Activated CD8-positive, alpha-beta memory T cell treated with anti-CD3 and anti-CD28 coated beads for 4 hours (primary cell): Measurements from ENCODE around the gene SCT.
A peak's percentile ranks its signal among the peaks of the same experiment; 100 is the strongest.

Source experiments
- DNase-seq, 2 donors: peaks; one replicate each; pipeline ENCODE4 v3.0.0-alpha.2; 2020; ENCODE audit warnings: low read depth in 2 of 2

Gene SCT

DNA sequence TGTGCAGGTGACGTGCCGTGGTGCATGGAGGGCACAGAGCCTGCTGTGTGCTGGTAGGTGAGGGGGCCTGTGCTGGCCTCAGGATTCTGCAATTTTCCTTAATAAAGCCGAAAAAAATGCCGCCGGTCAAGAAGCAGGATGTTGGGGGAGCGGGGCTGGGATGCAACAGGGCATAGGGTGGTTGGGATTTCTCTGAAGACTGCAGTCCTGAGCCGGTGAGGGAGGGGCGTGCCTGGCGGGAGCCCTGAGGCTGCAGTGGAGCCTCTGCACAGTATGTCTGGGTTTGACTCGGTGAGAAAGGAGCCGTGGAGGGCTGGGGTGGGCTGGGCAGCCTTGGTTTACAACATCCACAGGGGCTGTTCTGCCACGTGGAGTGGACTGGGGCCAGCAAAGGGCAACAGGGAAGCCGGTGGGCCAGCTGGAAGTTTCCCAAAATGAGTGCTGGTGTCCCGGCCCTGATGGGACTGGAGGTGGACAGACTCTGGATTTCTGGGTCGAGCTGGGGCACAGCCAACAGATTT lies 3.6 kb downstream of the SCT start:
- no peak for DNase-seq

DNA sequence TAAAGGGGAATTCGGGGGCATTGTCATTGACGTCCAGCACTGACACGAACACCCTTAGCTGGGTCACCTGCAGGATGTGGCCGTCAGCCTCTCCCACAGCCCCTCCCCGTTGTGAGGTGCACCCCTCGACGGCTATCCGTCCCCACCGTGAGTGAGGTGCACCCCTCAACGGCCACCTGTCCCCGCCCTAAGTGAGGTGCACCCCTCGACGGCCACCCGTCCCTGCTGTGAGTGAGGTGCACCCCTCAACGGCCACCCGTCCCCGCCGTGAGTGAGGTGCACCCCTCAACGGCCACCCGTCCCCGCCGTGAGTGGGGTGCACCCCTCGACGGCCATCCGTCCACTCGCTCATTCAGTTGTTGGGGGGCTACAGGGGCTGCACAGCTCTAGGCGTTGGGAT lies 5.1 kb downstream of the SCT start:
- DNase-seq = no peak

DNA sequence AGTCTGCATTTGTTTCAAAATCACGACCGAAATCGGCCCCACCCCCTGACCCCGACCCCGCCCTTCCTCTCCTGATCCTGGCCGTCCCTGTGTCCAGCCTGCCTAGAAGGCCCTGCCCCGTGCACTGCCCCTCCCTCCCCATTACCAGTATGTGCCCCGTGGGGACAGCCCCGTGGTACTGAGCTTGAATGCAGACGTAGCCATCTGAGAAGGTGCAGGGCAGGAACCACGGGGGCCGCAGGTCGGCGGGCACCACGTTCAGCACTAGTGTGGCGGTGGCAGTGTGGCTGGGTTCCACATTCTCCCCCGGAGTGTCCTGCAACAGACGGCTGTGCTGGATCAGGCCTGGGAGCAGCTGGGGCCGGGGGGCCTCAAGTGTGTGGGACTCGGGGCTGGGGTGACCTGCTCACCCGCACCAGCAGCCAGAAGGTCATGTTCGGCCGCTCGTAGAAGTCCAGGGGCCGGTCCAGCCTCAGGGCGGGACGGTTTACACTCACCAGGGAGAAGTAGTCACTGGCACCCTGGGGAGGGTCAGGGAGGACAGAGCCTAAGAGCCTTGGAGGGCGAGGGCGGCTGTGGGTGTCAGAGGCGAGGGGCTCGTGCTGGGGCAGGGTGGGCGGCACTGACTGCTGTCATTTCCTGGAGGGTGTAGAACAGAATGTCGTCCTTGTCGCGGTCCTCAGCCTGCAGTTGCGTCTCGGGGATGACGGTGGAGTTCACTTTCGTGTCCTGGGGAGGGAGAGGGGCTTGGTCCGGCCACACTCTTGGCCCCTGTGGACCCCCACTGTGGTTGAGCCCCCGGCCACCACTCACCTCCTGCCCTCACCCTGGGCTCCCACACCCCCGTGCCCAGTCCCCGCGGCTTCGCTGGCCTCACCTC lies 5.8 kb downstream of the SCT start:
- no peak for DNase-seq

DNA sequence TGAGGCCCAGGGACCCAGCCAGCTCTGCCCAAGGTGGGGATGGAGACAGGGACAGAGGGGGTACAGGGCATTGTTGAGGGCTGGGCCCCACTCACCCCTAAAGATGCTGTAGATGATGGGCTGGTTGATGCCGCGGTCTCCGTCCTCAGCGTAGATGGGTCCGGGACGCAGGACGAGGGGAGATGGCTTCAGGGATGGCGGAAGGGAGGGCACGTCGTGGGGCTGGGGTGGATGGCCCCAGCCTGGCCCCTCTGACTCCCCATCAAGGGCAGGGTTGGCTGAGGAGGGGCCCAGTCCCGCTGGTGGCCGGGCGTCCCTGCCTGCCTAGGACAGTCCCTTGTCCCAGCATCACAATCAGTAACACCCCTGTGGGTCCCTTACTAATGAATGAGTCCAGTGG lies 6.8 kb downstream of the SCT start:
- no peak for DNase-seq

DNA sequence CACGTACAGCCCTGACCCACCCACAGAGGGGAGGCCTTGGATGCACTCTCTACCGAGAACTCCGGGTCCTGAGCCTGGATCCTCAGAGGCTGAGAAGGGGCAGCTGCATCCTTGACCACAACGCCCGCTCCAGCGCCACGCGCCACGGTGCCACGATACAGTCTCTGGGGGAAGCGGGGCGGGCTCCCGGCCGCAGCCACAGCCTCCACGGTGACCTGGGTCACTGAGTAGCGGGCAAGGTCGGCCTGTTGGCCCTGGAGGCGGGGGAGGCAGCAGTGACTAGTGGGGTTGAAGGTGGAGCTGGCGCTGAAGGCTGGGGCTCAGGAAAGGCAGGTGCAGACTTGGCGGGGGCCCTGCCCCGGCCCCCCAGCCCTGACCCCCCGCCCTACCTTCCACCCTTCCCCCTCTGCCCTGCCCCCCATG lies 7.3 kb downstream of the SCT start:
- no peak for DNase-seq

DNA sequence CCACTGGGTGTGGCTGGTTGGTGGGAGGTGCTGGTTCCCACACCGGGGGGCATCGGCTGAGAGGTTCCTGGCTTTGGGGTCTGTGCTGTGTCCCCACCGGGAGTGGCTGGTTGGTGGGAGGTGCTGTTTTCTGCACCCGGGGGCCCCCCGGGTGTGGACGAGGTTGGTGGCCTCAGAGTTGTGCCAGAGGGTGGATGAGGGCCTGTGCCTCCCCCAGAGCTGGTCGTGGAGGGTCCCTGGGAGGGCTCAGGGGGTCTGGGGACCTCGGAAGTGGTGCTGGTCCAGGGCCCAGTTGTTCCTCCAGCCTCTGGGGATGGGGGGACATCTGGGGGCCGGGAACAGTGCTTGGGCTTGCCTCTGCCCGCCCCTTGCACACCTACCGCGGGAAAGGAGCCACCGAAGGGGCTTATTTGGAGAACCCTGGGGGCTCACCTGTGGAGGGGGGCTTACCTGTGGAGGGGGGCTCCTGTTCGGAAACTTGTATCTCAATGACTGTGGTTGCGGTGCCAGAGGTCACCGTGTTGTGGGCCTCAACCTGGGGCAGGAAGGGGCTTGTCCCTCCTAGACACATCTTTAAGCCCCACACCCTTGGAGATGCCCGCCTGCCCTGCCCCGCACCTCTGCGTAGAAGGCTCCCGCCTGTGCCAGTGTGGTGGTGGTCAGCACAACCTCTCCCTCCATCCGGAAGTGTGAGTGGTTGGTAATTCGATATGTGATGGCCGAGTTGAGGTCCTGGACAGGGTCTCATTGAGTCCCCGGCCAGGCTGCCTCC lies 7.9 kb downstream of the SCT start:
- no peak for DNase-seq

DNA sequence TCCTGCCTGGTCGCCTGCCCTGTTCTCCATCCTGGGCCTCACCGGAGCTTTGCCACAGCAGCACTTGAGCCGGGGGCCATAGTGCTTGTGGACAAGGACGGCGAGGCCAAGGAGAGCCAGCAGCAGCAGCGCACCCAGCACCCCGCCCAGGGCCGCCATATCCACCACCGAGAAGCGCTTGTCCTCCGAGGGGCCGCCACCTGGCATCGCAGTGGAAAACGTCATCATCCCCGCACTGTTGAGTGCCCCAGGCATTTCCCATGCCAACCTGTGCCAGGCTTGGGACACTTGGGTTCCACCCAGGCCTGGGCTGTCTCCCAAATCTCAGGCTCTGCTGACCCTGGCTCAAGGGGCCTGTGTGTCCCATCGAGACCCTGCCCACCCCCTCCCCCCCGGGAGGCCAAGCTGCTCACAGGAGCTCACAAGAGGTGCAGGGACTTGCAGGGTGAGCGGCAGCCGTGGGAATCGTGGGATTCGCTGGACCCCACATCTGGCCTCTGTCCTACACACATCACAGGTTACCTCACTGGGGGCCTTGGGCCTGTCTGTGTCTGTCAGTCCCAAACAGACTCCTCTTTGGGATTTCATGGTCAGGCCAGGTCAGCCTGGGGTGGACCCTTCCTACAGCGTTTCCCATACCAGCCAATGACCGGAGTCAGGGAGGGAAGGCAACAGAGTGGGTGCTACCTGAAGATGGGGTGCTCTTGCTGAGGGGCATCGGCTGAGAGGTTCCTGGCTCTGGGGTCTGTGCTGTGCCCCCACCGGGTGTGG lies 8.9 kb downstream of the SCT start:
- DNase-seq = no peak

DNA sequence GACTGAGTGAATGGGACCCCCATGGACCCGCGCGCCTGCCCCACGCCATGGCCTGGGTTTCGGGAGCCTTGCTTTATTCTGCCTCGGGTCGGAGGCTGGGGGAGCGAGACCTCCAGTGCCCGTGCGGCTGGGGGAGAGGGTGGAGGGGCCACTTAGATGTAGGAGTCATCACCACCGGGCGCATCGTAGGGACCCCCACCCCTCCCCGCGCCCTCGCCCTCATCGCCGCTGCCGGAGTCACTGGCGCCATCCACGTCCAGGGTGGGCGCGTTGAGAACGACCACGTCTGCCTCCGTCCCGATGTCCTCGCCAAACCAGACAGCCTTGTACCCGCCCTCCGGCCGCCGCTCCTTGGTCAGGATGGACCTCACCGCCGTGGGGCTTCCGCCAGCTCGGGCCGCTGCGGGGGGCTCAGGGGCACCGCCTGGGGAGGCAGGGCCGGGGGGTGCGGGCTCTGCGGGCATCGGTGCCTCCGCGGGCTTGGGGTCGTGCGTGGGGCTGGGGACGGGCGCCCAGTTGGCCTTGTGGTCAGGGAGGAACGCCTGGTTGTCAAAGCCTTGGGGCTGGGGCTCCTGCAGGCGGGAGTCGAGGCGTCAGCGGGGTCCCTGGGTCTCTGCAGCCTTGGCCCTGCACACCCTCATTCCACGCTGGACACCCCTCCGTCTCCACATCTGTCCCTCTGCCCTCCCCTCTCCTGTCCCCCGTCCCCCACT lies 9.6 kb downstream of the SCT start:
- DNase-seq = no peak

DNA sequence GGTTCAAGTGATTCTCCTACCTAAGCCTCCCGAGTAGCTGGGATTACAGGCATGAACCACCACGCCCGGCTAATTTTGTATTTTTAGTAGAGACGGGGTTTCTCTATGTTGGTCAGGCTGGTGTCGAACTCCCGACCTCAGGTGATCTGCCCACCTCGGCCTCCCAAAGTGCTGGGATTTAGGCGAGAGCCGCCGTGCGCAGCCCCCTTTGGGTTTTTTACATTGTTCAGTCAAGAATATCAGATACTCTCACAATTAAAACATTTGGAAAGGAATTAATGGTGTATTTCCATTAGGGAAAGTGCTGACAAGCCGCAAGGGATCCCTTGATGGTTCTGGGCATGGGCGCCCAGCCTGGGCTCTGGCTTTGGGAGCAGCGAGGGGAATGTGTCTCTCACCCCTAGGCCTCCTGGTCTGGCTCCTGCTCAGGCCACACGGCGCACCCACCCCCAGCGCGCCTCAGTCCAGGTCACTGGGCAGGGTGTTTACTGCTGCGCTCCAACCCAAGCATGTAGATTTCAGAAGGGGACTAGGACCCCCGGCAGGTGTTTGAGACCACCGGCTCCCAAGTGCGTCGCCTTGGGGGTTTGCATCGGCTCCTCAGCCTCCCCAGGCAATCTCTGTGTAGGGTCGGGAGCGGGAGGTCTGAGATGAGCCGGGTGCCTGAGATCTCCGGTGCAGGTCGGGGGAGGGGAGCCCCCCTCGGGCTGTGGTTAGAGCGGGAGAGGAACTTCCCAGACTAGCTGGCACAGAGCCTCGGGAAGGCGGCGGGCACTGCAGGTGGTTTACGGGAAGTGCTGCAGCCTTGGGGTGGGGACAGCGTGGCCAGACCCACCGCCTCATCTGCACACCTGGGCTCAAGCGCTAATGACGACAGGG lies 10.4 kb downstream of the SCT start:
- no peak for DNase-seq

DNA sequence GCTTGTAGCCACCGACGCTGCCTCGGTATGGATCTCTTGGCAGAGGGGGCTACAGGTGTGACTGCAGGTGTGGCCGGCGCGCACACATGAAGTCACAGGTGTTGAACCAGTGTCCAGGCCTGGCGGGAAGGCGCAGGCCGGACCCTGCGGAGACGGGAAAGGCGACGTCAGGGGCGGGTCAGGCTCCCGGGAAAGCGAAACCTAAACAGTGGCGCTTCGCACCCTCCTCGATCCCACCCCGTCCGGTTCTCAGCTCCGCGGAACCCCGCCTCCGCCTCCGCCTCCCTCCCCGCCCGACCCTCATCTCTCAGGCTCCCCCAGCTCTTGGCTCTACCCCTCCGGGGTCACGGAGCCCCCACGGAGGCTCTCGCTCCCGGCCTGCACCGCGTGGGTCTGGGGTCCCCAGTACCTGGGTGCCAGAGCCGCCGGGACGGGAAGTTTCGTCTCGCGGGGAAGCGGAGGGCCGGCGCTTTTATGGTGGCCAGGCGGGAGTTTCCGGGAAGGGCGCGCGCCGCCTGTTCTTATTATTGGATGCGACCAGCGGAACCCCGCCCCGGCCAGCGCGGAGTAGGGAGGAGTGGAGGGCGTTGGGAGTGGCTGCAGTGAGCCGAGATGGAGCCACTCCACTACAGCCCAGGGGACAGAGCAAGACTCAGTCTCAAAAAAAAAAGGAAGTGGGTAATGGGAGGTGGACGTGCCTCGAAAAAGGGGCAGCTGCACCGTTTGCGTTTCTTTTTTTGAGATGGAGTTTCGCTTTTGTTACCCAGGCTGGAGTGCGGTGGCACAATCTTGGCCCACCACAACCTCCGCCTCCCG lies 11.3 kb downstream of the SCT start, which contains the start of gene IRF7:
IRF7 (minus strand) TSS at position 447 of the 816 bp plus-strand sequence. CDS start 586 bp downstream, outside the sequence.
- DNase-seq = peak; percentile 72 to 74

DNA sequence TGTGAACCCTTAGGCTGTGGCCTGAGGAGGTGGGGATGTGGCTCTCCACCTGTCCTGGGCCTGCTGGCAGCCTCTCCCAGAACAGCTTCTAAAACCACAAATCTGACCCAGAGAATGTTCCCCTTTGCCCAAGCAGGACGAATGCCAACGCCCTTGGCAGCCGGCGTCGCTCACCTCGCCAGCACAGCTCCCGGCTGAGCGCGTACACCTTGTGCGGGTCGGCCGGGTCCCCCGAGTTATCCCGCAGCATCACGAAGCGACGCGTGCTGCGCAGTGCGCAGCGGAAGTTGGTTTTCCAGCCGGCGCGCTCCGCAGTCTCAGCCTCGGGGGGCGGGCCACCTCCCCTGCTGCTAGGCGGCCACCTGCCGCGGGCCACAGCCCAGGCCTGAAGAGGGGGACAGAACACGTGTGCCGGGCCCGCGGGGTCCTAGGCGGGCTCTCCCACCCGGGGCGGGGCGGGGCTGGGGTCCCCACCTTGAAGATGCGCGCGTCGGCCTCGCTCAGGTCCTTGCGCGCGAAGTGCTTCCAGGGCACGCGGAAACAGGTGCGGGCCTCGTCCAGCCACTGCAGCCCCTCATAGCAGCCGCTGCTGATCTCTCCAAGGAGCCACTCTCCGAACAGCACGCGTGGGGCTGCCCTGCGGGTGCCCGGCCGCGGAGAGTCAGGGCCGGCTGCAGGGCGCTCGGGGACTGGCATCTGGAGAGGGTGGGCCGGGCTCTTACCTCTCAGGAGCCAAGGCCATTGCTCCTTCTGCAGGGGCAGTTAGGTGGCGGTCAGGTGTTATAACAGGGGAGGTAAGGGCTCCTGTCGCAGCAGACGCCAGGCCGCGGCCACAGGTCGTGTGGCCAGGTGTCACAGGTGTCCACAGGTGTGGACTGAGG lies 12.1 kb downstream of the SCT start:
- no peak for DNase-seq

DNA sequence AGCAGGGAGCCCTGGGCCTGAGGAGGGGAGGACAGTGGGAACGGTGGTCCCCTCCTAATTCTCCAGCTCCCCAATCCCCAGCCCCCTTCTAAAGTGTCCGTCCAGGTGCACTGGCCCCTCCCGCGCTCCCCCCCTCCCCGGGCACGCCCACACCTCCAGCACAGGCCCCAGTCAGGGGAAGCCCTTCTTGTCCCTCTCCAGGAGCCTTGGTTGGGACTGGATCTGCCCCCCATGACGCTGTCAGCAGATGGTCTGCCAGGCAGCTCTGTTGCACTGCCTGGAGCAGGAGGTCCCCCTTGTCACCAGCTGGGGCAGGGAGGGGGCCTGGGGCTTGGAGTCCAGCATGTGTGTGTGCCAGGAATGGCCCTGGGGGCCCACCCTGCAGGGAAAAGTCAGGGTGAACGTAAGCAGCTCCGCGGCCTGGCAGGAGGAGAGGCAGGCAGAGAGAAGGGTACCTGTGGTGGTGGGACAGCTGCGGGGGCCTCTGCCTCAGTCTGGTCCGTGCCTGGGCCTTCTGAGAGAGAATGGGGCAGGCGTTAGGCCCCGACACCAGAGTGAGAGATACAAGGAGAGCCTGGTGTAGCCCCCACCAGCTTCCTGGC lies 12.9 kb downstream of the SCT start:
- DNase-seq = no peak

DNA sequence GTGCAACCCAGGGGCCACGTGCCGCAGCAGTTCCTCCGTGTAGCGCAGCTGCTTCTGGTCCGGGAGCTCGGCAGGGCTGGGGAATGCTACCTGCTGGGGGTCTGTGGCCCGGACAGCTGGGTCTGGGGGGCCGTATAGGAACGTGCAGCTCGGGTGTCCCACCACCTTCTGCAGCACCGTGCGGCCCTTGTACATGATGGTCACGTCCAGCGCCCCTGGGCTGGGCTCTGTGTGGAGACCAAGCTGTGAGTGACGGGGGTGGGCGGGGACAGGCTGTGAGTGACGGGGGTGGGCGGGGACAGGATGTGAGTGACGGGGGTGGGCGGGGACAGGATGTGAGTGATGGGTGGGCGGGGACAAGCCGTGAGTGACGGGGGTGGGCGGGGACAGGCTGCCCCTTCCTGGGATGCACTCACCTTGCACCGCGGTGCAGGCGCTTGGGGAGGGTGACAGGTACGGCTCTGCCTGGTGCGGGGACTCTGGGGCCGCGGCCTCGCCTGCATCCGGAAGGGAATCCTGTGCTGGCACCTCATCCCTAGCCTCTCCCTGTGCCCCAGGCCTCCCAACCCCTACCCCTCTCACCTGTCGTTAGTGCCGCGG lies 13.5 kb downstream of the SCT start:
- DNase-seq = peak; percentile 69 to 74

DNA sequence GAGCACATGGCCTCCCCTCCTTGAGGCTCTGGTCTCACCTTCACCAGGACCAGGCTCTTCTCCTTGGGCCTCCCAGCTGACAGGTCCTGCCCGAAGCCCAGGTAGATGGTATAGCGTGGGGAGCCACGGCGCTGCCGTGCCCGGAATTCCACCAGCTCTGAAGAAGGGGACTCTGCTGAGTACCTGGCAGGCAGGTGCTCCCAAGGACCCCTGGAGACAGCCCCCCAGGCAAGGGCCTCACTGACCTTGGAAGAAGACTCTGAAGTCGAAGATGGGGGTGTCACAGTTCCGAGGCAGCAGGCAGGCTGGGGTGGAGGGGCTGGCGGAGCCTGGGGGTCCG lies 14.1 kb downstream of the SCT start:
- DNase-seq = no peak

DNA sequence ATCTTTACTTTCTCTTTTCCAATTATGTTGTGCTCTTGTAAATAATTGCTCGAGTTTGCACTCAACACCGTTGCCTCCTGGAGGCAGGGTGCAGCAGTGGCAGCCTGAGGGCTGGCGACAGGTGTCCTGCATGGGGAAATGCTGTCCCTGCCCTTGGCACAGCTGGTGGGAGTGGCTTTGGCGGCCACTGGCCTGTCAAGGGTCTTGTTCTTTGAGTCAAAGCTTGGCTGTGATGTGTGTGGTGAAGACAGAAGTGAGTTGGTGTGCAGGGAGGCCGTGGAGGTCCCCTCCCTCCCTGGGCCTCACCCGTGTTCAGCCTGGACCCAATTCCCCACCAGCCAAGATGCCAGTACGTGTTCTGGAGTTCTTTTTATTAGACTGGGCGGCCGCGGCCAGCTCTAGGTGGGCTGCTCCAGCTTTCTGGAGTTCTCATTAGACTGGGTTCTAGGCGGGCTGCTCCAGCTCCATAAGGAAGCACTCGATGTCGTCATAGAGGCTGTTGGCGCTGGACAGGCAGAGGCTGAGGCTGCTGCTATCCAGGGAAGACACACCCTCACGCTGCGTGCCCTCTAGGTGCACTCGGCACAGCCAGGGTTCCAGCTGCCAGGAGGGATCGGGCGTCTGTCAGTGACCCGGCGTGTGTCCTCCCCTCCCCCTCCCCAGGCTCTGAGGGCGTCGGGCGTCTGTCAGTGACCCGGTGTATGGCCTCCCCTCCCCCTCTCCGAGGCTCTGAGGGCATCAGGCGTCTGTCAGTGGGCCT lies 14.6 kb downstream of the SCT start:
- DNase-seq = no peak

DNA sequence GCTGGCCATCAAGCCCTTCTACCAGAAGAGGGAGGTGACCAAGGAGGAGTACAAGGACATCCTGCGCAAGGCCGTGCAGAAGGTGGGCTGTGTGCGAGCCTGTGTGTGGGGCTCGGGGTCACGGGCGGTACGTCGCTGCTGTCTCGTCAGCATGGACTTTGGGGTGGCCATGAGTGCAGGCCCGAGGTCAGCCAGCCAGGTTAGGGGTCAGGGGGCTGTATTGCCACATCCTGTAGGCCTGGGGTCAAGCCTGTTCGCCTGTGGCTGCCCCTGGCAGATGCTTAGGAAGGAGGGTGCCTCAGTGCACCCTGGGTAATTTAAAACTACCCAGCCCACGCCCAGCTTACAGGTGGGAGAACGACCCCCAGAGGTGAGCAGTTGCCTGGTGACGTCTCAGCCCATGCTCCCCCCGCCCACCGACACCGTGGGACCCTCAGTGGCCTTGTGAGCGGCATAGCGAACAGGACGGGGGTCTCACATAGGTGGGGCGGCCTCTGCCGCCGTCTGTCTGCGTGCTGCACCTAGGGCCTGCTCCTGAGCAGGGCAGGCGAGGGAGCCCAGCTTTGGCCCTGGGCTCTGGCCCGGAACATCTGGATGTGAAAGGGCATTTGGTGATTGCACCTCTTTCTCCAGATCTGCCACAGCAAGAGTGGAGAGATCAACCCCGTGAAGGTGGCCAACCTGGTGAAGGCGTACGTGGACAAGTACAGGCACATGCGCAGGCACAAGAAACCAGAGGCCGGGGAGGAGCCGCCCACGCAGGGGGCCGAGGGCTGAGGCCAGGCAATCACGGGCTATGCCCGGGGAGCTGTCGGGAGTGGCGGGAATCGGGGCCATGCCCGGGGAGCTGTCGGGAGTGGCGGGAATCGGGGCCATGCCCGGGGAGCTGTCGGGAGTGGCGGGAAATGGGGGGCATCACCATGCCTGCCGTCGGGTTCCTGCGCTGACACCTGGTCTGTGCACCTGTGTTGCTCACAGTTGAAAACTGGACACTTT lies 15.7 kb downstream of the SCT start:
- no peak for DNase-seq
